ENCODE measurements around the gene PRCP.

DNA sequence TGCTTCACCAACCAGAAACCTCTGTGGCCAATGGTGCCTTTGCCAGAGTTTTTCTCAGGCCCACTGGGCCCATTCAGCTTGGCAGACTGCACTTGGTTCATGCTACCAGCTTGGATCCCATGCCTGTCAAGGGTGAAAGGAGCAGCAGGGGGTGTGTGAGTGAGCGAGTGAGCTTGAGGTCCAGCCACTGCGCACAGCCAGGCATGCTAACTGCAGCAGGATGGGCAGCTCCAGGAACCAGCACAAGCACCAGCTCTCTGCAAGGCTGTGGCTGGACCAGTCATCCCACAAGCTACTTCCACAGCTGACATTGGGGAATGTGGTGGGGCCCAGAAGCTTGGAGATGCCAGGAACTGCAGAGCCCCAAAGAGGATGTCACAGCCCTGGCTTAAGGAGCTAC lies 42.1 kb upstream of the PRCP start:
- TF ChIP-seq EZH2 (IDR thresholded peaks at IDR 0.05; ENCODE audit: borderline replicate concordance, insufficient read depth, low read depth, low read length, poor library complexity, severe bottlenecking) = no peak
- TF ChIP-seq, protein P1, sequence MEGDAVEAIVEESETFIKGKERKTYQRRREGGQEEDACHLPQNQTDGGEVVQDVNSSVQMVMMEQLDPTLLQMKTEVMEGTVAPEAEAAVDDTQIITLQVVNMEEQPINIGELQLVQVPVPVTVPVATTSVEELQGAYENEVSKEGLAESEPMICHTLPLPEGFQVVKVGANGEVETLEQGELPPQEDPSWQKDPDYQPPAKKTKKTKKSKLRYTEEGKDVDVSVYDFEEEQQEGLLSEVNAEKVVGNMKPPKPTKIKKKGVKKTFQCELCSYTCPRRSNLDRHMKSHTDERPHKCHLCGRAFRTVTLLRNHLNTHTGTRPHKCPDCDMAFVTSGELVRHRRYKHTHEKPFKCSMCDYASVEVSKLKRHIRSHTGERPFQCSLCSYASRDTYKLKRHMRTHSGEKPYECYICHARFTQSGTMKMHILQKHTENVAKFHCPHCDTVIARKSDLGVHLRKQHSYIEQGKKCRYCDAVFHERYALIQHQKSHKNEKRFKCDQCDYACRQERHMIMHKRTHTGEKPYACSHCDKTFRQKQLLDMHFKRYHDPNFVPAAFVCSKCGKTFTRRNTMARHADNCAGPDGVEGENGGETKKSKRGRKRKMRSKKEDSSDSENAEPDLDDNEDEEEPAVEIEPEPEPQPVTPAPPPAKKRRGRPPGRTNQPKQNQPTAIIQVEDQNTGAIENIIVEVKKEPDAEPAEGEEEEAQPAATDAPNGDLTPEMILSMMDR (IDR thresholded peaks at IDR 0.05) = no peak

Measured in B cell (primary cell).